ENCODE measurements around the gene TGM2.

The TGM2 gene

GRCh38 chr20:38146628-38147027 is 18.4 kb downstream of the TGM2 start:
- in situ Hi-C loops (cut with MboI; ENCODE audit: low sequenced_read_pairs) = no loop called here

GRCh38 chr20:38146156-38146555 is 18.9 kb downstream of the TGM2 start:
- in situ Hi-C loops (cut with MboI; ENCODE audit: low sequenced_read_pairs) = no loop called here

GRCh38 chr20:38145729-38146075 is 19.4 kb downstream of the TGM2 start:
- in situ Hi-C loops (cut with MboI; ENCODE audit: low sequenced_read_pairs) = no loop called here

- in situ Hi-C loops (cut with MboI; ENCODE audit: low sequenced_read_pairs) = no loop called here
Observed at GRCh38 chr20:38144974-38145728, 19.9 kb downstream of the TGM2 start.

GRCh38 chr20:38144598-38144973 is 20.5 kb downstream of the TGM2 start:
- in situ Hi-C loops (cut with MboI; ENCODE audit: low sequenced_read_pairs) = no loop called here

- in situ Hi-C loops (cut with MboI; ENCODE audit: low sequenced_read_pairs) = no loop called here
Observed at GRCh38 chr20:38143646-38144554, 21.2 kb downstream of the TGM2 start.

GRCh38 chr20:38143238-38143645 is 21.8 kb downstream of the TGM2 start:
- in situ Hi-C loops (cut with MboI; ENCODE audit: low sequenced_read_pairs) = no loop called here

- in situ Hi-C loops (cut with MboI; ENCODE audit: low sequenced_read_pairs) = no loop called here
Observed at GRCh38 chr20:38141889-38142494, 23.1 kb downstream of the TGM2 start.

GRCh38 chr20:38141204-38141888 is 23.7 kb downstream of the TGM2 start:
- in situ Hi-C loops (cut with MboI; ENCODE audit: low sequenced_read_pairs) = no loop called here

GRCh38 chr20:38139977-38140753 is 24.9 kb downstream of the TGM2 start:
- in situ Hi-C loops (cut with MboI; ENCODE audit: low sequenced_read_pairs) = no loop called here

- in situ Hi-C loops (cut with MboI; ENCODE audit: low sequenced_read_pairs) = no loop called here
Observed at GRCh38 chr20:38139156-38139912, 25.7 kb downstream of the TGM2 start.

- in situ Hi-C loops (cut with MboI; ENCODE audit: low sequenced_read_pairs) = no loop called here
Observed at GRCh38 chr20:38138086-38138778, 26.8 kb downstream of the TGM2 start.

GRCh38 chr20:38137441-38138037 is 27.5 kb downstream of the TGM2 start:
- in situ Hi-C loops (cut with MboI; ENCODE audit: low sequenced_read_pairs) = no loop called here

GRCh38 chr20:38136421-38137245 is 28.4 kb downstream of the TGM2 start:
- in situ Hi-C loops (cut with MboI; ENCODE audit: low sequenced_read_pairs) = no loop called here

- in situ Hi-C loops (cut with MboI; ENCODE audit: low sequenced_read_pairs) = no loop called here
Observed at GRCh38 chr20:38135651-38136420, 29.2 kb downstream of the TGM2 start.

- in situ Hi-C loops (cut with MboI; ENCODE audit: low sequenced_read_pairs) = no loop called here
Observed at GRCh38 chr20:38135271-38135650, 29.8 kb downstream of the TGM2 start.
